GM18951 (cell line): ENCODE measurements around the gene NBAS.

Source experiments
- POLR2A ChIP-seq: IDR thresholded peaks from 4 replicates; pipeline ENCODE4 v1.6.1; 2011; ENCODE audit warnings: mild to moderate bottlenecking; ENCODE audit not compliant: insufficient read length, insufficient read depth; ENCODE audit errors: extremely low read depth
- in situ Hi-C: fragments of 300-500 bp; cut with MboI; formaldehyde crosslinking; loops from one replicate; pipeline ENCODE4 v1.12.0; 2022; ENCODE audit warnings: low sequenced_read_pairs, mixed read lengths, inconsistent platforms; ENCODE audit not compliant: unreplicated experiment

The NBAS gene

DNA sequence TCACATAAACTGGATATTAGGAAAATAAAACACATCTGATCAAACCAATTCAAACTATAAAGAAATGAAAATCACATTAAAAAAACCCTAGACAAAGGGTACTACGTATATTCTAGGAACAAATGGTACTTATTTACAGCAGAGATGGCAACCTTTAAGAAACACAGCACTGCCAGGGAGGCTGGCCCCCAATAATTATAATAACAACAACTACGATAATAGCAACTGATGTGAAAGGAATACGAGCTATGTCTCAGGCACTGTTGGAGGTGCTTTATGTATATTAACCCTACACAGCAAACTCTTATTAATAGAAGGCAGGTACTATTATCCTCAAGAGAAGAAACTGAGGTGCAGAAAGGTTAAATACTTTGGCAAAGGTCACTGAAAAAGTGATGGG, 193.9 kb downstream of the NBAS start:
- in situ Hi-C loops: no loop called here
- TF ChIP-seq POLR2A: no peak

DNA sequence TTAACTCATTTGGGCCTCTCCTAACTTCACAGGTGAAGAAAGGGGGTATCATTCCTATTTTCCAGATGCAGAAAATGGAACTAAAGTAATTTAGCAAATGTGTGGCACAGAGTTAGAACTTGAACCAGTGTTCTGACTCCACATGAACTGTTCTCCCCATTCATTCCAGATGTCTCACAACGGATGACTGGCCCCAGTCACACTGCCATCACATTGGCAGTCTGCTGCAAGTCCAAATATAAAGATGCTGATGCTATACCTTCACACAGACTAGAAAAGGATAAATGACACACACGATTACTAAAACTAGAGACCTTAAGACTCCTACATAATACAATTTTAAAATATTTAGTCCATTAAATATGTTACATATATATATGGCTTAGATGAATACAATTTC, 195.7 kb downstream of the NBAS start:
- TF ChIP-seq POLR2A: no peak
- in situ Hi-C loops: no loop called here

DNA sequence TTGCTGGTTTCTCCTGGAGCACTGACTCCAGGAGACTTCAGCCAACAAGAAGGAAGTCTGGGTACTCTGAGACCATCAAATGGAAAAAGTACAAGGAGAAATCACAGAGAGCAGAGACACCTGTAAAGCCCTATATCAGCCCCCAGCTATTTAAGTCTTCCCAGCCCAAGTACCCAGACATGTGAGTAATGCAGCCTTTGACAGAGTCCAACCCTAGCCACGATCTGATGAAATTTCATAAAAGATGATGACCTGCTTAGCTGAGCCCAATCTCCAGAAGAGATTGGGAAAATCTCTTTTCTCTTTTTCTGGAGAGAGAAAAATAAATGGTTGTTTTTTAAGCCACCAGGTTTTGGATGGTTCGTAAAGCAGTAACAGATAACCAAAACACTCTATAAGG, 196.6 kb downstream of the NBAS start:
- no peak for TF ChIP-seq POLR2A
- in situ Hi-C loops: no loop called here

DNA sequence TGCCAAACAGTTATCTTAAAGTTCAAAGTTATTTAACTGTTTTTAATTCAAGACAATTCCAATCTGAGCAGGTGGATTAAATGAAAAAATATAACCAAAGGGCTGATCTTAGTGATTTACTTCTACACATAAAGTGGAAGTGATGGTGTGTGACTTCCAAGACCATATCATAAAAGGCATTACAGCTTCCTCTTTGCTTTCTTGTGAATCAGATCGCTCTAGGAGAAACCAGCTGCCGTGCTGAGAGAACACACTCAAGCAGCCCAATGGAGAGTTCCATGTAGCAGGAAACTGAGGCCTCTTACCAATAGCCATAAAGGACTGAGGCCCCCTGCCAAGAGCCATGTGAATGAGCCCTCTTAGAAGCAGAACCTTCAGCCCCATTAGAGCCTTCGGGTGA, 197.4 kb downstream of the NBAS start:
- no peak for TF ChIP-seq POLR2A
- in situ Hi-C loops: no loop called here

DNA sequence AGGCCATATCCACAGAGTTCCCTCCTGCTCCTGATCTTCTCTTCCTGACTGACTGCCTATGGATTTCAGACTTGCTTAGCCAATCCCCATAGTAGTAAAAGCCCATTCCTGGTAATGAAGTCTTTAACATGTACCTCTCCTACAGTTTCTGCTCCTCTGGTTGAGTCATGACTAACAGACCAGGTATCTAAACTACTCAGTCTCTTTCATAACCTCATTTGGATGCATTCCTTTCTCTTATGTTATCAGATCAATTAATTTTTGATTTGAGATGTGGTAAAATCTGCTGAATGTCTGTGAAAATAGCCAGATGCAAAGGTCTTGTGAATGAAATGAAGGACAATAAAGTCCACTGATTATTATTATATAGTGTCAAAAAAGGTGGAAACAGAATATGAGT, 198.0 kb downstream of the NBAS start:
- in situ Hi-C loops: no loop called here
- no peak for TF ChIP-seq POLR2A

DNA sequence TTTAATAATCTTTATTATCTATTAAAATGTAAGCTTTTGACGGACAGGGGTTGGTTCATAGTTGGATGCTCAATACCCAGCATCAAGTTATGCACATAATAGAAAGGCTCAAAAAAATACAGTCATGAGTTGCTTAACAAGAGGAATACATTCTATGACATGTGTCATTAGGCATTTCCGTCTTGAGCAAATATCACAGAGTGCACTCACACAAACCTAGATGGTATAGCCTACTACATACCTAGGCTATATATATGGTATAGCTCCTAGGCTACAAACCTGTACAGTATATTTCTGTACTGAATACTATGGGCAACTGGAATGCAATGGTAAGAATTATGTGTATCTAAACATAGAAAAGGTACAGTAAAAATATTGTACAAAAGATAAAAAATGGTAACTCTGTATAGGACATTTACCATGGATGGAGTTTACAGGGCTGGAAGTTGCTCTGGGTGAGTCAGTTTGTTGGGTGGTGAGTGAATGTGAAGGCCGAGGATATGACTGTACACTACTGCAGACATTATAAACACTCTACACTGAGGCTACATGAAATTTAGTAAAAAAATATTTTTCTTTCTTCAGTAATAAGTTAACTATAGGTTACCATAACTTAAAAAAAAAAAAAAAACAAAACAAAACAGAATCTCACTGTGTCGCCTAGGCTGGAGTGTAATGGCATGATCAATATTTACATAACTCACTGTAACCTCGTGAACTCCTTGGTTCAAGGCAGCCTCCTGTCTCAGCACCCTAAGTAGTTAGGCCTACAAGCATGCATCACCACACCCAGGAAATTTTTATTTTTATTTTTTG, 201.2 kb downstream of the NBAS start:
- TF ChIP-seq POLR2A: no peak
- in situ Hi-C loops: no loop called here

DNA sequence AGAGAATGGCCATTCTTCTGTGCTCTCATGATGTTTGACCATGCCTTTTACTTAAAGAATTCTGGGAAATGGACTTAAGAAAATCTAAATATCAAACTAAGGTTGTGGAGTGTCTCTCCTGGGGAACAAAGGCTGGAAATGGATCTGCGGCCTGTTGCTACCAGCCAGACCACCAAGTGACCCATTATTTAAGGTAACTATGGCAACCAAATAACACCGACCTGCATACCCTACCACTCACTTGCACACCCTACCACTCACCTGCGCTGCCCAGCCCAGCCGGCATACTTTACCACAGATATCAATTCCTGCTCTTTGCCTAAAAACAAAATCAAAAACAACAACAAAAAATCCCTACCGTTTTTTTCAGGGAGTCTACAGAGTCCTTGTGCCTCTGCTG, 203.2 kb downstream of the NBAS start:
- in situ Hi-C loops: no loop called here
- no peak for TF ChIP-seq POLR2A

DNA sequence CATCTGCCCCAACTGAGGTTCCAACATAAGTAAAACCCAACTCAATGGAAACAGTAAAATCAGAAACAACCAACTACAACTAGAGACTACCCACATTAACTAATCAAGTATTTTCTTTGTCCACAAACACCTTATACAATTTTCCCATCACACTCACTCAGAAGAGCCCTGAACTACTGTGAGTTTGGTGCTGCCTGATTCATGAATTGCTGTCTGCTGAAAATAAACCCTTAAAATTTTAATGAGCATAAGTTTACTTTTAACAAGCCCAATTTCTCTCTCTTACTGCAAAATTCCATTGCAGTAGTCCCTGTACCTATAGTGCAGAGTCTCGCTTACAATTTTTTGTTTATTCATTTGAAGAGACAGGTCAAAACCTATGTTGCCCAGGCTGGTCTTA, 203.9 kb downstream of the NBAS start:
- no peak for TF ChIP-seq POLR2A
- in situ Hi-C loops: no loop called here

DNA sequence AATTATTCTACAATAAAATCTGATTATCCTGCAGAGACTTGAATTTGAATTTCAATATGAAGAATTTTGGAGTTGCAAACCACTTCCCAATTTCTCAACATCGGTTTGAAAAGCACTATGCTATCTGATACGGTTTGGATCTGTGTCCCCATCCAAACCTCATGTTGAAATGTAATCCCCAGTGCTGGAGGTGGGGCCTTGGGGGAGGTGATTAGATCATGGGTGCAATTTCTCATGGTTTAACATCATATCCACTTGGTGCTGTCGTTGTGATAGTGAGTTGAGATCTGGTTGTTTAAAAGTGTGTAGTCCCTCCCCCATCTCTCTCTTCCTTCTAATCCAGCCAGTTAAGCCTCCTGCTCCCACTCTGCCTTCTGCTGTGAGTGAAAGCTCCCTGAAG, 205.7 kb downstream of the NBAS start:
- TF ChIP-seq POLR2A: no peak
- in situ Hi-C loops: no loop called here

DNA sequence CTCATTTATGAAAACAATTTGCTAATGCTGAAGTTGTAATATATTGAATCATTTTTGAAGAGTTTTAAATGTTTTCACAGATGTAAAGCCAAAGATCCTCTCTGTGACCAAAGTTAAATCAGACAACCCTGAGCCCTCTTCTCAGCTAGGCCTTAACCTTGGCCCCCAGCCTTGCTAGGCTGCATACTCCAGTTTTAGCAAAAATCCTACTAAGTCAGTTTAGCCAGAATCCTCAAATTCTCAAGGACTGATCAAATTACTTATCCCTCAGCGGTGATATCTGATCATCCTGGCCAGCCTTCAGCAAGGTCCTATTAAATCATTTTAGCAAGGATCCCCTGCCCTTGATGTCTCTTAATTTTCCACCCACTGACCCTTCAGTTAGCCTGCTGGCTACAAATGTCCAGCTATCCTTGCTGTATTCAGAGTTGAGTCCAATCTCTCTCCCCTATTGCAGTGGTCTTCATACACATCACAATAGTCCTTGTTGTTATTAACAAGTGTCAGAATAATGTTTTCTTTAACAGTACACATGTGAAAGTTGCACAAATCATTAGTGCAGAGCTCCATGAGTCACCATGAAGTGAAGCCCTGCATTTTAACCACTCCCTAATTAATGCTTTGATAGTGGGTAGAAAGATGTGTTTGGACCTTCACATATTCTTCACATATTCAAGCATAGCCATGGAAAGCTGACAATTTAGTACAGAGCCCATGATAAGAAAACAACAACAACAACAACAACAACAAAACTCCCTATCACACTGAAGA, 206.4 kb downstream of the NBAS start:
- in situ Hi-C loops: no loop called here
- TF ChIP-seq POLR2A: no peak

DNA sequence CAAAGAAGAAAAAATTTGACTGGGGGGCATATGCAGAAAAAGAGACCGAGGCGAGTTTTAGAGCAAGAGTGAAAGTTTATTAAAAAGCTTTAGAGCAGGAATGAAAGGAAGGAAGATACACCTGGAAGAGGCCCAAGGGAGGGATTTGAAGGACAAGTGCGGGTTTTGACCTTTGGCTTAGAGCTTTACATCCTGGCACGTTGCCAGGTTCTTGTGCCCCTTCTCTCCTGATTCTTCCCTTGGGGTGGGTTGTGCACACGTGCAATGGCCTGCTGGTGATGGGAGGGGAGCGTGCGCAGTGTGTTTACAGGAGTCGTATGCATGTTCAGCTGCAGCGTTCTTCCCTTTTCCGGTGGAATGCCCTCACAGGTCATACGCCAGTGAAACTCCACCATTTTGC, 208.8 kb downstream of the NBAS start:
- no peak for TF ChIP-seq POLR2A
- in situ Hi-C loops: no loop called here

DNA sequence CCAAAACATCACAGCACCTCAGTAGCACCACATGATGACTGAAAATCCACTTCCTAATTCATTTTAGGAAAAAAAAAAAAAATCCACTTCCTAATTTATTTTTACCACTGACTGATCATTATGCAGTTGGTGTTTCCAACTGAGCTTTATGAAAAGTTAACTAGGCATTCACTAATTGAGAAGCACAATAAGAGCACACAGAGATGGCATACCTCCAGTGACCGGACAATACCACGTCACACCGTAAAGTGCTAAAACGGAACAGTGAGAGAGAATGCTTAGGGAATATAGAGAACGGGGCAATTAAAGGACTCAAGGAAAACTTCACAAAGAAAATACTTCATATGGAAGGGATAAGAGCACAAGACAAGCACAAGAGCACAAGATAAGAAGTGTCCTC, 212.5 kb downstream of the NBAS start:
- in situ Hi-C loops: no loop called here
- no peak for TF ChIP-seq POLR2A

DNA sequence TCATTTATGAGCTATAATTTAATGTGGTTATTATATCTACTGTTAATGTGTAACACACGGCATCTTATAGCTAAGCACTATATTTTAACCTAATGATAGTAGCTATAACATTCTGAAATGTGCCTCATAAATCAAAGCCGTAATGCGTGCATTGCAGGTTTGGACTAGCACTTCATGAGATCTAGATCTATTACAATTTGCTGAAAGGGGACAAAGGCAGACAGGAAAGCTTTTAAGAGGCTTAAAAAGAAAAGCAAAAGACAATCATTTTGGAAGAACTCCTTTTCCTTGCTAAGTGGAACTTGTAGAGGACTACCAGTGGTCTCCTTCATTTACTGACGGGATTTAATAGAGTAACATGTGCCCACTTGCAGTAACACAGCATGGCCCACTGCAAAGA, 213.1 kb downstream of the NBAS start:
- in situ Hi-C loops: no loop called here
- no peak for TF ChIP-seq POLR2A

DNA sequence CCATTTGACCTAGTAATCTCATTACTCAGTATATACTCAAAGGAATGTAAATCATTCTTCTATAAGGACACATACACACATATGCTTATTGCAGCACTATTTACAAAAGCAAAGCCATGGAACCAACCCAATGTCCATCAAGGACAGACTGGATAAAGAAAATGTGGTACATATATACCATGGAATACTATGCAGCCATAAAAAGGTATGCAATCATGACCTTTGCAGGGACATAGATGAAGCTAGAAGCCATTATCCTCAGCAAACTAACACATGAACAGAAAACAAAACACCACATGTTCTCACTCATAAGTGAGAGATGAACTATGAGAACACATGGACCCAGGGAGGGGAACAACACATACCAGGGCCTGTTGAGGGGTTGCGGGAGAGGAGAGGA, 214.5 kb downstream of the NBAS start:
- in situ Hi-C loops: no loop called here

More for the DNA sequence above, 214.5 kb downstream of the NBAS start:
- TF ChIP-seq POLR2A: no peak
